ENCODE results near the gene EIF3B. TPM values are rescaled to one million over a fixed set of nuclear protein-coding genes. Genes with fewer than 3 reads are reported as not detected.

Gene EIF3B
- total RNA-seq, 1 donor from 2014 or later, result 213 TPM

GRCh38 chr7:2360796-2361195 is 6.2 kb downstream of the EIF3B start:
- no peak overlapping the region for H3K4me3 Mint-ChIP-seq (ENCODE audit: unreplicated experiment)
- Histone ChIP-seq H3K4me1 (ENCODE audit: insufficient read depth, low read length) (peaks cover 9% of the 10 kb centered on the region), H3K4me2 (ENCODE audit: low read length) (no peak overlapping the region), H3K4me3 (ENCODE audit: insufficient read depth, low read depth, low read length) (no peak overlapping the region), H4K20me1 (ENCODE audit: insufficient read depth, low read length) (peaks cover 93% of the 10 kb centered on the region), H3K36me3 (ENCODE audit: insufficient read depth, low read length) (peaks cover 46% of the 10 kb centered on the region), H3K27me3 (ENCODE audit: insufficient read depth, low read length) (no peaks in the 10 kb centered on the region), H3K9ac (ENCODE audit: low read length) (no peak overlapping the region), H3K9me3 (ENCODE audit: insufficient read depth, low read depth, low read length) (no peaks in the 10 kb centered on the region), H2AFZ (ENCODE audit: low read depth, low read length) (no peak overlapping the region), H3K27ac (ENCODE audit: low read depth, low read length) (no peak overlapping the region), H3K79me2 (ENCODE audit: insufficient read depth, low read length) (peaks cover 86% of the 10 kb centered on the region)
- peak overlapping the region; percentile 71 for H3K27ac Mint-ChIP-seq (ENCODE audit: unreplicated experiment)
- no peaks in the 10 kb centered on the region for H3K27me3 Mint-ChIP-seq (ENCODE audit: low read depth, unreplicated experiment)
- H3K4me1 Mint-ChIP-seq (ENCODE audit: low read depth, unreplicated experiment), result peaks cover 17% of the 10 kb centered on the region
- FAIRE-seq (no peak), DNase-seq (ENCODE audit: low read depth) (peak; percentile 24)
- peaks cover 7% of the 10 kb centered on the region for H3K36me3 Mint-ChIP-seq (ENCODE audit: low read depth, unreplicated experiment)
- TF ChIP-seq EZH2 (IDR thresholded peaks at IDR 0.05; ENCODE audit: insufficient read depth, low read length) (no peak), CTCF (IDR thresholded peaks at IDR 0.05; ENCODE audit: insufficient read depth, low read depth, low read length) (no peak)
- H3K9me3 Mint-ChIP-seq (ENCODE audit: unreplicated experiment), result no peaks in the 10 kb centered on the region

- H3K27ac Mint-ChIP-seq (ENCODE audit: unreplicated experiment), result no peak overlapping the region
- Histone ChIP-seq H3K4me1 (ENCODE audit: insufficient read depth, low read length) (peaks cover 4% of the 10 kb centered on the region), H3K9ac (ENCODE audit: low read length) (no peak overlapping the region), H3K36me3 (ENCODE audit: insufficient read depth, low read length) (peaks cover 53% of the 10 kb centered on the region), H4K20me1 (ENCODE audit: insufficient read depth, low read length) (peaks cover 90% of the 10 kb centered on the region), H3K9me3 (ENCODE audit: insufficient read depth, low read depth, low read length) (no peaks in the 10 kb centered on the region), H3K79me2 (ENCODE audit: insufficient read depth, low read length) (peaks cover 68% of the 10 kb centered on the region), H3K27me3 (ENCODE audit: insufficient read depth, low read length) (no peaks in the 10 kb centered on the region), H2AFZ (ENCODE audit: low read depth, low read length) (no peak overlapping the region), H3K4me3 (ENCODE audit: insufficient read depth, low read depth, low read length) (no peak overlapping the region), H3K4me2 (ENCODE audit: low read length) (no peak overlapping the region), H3K27ac (ENCODE audit: low read depth, low read length) (no peak overlapping the region)
- H3K9me3 Mint-ChIP-seq (ENCODE audit: unreplicated experiment), result no peaks in the 10 kb centered on the region
- H3K27me3 Mint-ChIP-seq (ENCODE audit: low read depth, unreplicated experiment), result no peaks in the 10 kb centered on the region
- no peak for TF ChIP-seq CTCF (IDR thresholded peaks at IDR 0.05; ENCODE audit: insufficient read depth, low read depth, low read length)
- TF ChIP-seq EZH2 (IDR thresholded peaks at IDR 0.05; ENCODE audit: insufficient read depth, low read length), result no peak
- peaks cover 16% of the 10 kb centered on the region for H3K4me1 Mint-ChIP-seq (ENCODE audit: low read depth, unreplicated experiment)
- no peak for FAIRE-seq
- H3K36me3 Mint-ChIP-seq (ENCODE audit: low read depth, unreplicated experiment), result peaks cover 12% of the 10 kb centered on the region
- H3K4me3 Mint-ChIP-seq (ENCODE audit: unreplicated experiment), result no peak overlapping the region
- DNase-seq (ENCODE audit: low read depth), result no peak
These were observed 7.9 kb downstream of the EIF3B start for GRCh38 chr7:2362385-2363088.

- H3K4me3 Mint-ChIP-seq (ENCODE audit: unreplicated experiment), result no peak overlapping the region
- H3K4me1 ChIP-seq (ENCODE audit: insufficient read depth, low read length), result no peaks in the 10 kb centered on the region
- no peak overlapping the region for H3K4me2 ChIP-seq (ENCODE audit: low read length)
- H3K27me3 Mint-ChIP-seq (ENCODE audit: low read depth, unreplicated experiment), result no peaks in the 10 kb centered on the region
- H3K27ac Mint-ChIP-seq (ENCODE audit: unreplicated experiment), result no peak overlapping the region
- H3K9ac ChIP-seq (ENCODE audit: low read length), result no peak overlapping the region
- H3K36me3 ChIP-seq (ENCODE audit: insufficient read depth, low read length), result peaks cover 70% of the 10 kb centered on the region
- H3K9me3 Mint-ChIP-seq (ENCODE audit: unreplicated experiment), result no peaks in the 10 kb centered on the region
- DNase-seq (ENCODE audit: low read depth), result no peak
- TF ChIP-seq CTCF (IDR thresholded peaks at IDR 0.05; ENCODE audit: insufficient read depth, low read depth, low read length), result no peak
- TF ChIP-seq EZH2 (IDR thresholded peaks at IDR 0.05; ENCODE audit: insufficient read depth, low read length), result no peak
- no peak overlapping the region for H2AFZ ChIP-seq (ENCODE audit: low read depth, low read length)
- H4K20me1 ChIP-seq (ENCODE audit: insufficient read depth, low read length), result peaks cover 79% of the 10 kb centered on the region
- H3K79me2 ChIP-seq (ENCODE audit: insufficient read depth, low read length), result peaks cover 40% of the 10 kb centered on the region
- no peak overlapping the region for H3K27ac ChIP-seq (ENCODE audit: low read depth, low read length)
- no peaks in the 10 kb centered on the region for H3K9me3 ChIP-seq (ENCODE audit: insufficient read depth, low read depth, low read length)
- no peak for FAIRE-seq
- peaks cover 2% of the 10 kb centered on the region for H3K4me1 Mint-ChIP-seq (ENCODE audit: low read depth, unreplicated experiment)
- peaks cover 19% of the 10 kb centered on the region for H3K36me3 Mint-ChIP-seq (ENCODE audit: low read depth, unreplicated experiment)
- no peak overlapping the region for H3K4me3 ChIP-seq (ENCODE audit: insufficient read depth, low read depth, low read length)
- H3K27me3 ChIP-seq (ENCODE audit: insufficient read depth, low read length), result no peaks in the 10 kb centered on the region
These were observed 14.5 kb downstream of the EIF3B start for GRCh38 chr7:2369139-2369538.
